Activated T-helper 1 cell treated with anti-CD3 and anti-CD28 coated beads, Interleukin-12 subunit alpha, Interleukin-12 subunit beta, Interleukin-2, Interleukin-4 antibody, amounts not matched to agents 30 ng/mL and 10 ng/mL and 1 ng/mL, durations not matched to agents 14 hours and 24 hours and 36 hours (primary cell): ENCODE data around the gene HSPB6. TPM values are rescaled to one million over a fixed set of nuclear protein-coding genes. Genes with fewer than 3 reads are reported as not detected.
A peak's percentile ranks its signal among the peaks of the same experiment; 100 is the strongest.

Source experiments
- DNase-seq: peaks from one replicate; pipeline ENCODE4 v3.0.0; 2021; ENCODE audit warnings: low spot score
- H3K27ac Mint-ChIP-seq: one replicate; pipeline ENCODE4 v1.8.0; 2021; ENCODE audit warnings: mild to moderate bottlenecking, mixed read lengths
- H3K27me3 Mint-ChIP-seq: one replicate; pipeline ENCODE4 v1.8.0; 2022; ENCODE audit warnings: mild to moderate bottlenecking, moderate library complexity, mixed read lengths; ENCODE audit not compliant: insufficient read depth
- H3K36me3 Mint-ChIP-seq: one replicate; pipeline ENCODE4 v1.8.0; 2021; ENCODE audit warnings: low read depth, mixed read lengths
- H3K4me1 Mint-ChIP-seq: one replicate; pipeline ENCODE4 v1.8.0; 2021; ENCODE audit warnings: low read depth, mixed read lengths
- H3K4me3 Mint-ChIP-seq: one replicate; pipeline ENCODE4 v1.8.0; 2021; ENCODE audit warnings: mild to moderate bottlenecking, moderate library complexity, mixed read lengths
- H3K9me3 Mint-ChIP-seq: one replicate; pipeline ENCODE4 v1.8.0; 2021; ENCODE audit warnings: mixed read lengths
- intact Hi-C: fragments of 100-400 bp; cut with micrococcal nuclease; formaldehyde crosslinking; loops from one replicate; pipeline ENCODE4 v1.15.1; 2024
- total RNA-seq: library from RNA; stranded (reverse); gene quantifications from 2 replicates; pipeline ENCODE4 v1.2.3, GENCODE V29; 2022

HSPB6 gene
- total RNA-seq, 1 donor from 2014 or later = not detected

- H3K9me3 Mint-ChIP-seq = no peaks in the 10 kb centered on the region
- no peak for DNase-seq
- H3K36me3 Mint-ChIP-seq = peaks cover 65% of the 10 kb centered on the region
- no peak overlapping the region for H3K27ac Mint-ChIP-seq
- peaks cover 15% of the 10 kb centered on the region for H3K4me1 Mint-ChIP-seq
- H3K27me3 Mint-ChIP-seq = no peaks in the 10 kb centered on the region
- H3K4me3 Mint-ChIP-seq = no peak overlapping the region
- intact Hi-C loops = no loop called here
These were observed 33.2 kb downstream of the HSPB6 start for GRCh38 chr19:35723671-35724070.

- Mint-ChIP-seq H3K36me3 (peaks cover 58% of the 10 kb centered on the region), H3K27ac (no peak overlapping the region), H3K27me3 (no peaks in the 10 kb centered on the region), H3K9me3 (no peaks in the 10 kb centered on the region), H3K4me1 (peaks cover 16% of the 10 kb centered on the region), H3K4me3 (no peak overlapping the region)
- intact Hi-C loops = no loop called here
- no peak for DNase-seq
These were observed 33.9 kb downstream of the HSPB6 start for GRCh38 chr19:35722897-35723296.

DNA sequence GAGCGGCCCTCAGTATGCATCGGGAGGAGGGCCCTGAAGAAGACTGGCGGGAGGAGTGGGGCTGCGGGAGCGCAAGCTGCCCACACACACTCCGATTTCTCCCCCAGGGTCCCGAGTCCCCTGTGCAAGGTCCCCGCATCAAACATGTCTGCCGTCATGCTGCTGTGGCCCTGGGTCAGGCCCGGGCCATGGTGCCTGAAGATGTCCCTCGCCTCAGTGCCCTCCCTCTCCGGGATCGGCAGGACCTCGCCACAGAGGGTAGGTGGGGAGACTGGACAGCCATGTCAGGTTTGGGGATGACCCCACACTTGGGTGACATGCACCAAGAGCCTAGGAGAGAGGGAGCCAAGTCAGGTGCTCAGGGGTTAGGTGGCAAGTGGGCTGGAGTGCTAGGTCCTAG is 34.4 kb downstream of the HSPB6 start:
- H3K4me1 Mint-ChIP-seq = peaks cover 16% of the 10 kb centered on the region
- peaks cover 57% of the 10 kb centered on the region for H3K36me3 Mint-ChIP-seq
- no peak overlapping the region for H3K4me3 Mint-ChIP-seq
- no peaks in the 10 kb centered on the region for H3K9me3 Mint-ChIP-seq
- intact Hi-C loops = no loop called here
- H3K27me3 Mint-ChIP-seq = no peaks in the 10 kb centered on the region
- no peak overlapping the region for H3K27ac Mint-ChIP-seq
- DNase-seq = no peak

DNA sequence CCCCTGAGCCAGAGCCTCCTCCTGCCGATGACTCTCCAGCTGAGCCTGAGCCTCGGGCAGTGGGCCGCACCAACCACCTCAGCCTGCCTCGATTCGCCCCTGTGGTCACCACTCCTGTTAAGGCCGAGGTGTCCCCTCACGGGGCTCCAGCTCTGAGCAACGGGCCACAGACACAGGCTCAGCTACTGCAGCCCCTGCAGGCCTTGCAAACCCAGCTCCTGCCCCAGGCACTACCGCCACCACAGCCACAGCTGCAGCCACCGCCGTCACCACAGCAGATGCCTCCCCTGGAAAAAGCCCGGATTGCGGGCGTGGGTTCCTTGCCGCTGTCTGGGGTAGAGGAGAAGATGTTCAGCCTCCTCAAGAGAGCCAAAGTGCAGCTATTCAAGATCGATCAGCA is 35.5 kb downstream of the HSPB6 start:
- Mint-ChIP-seq H3K9me3 (no peaks in the 10 kb centered on the region), H3K36me3 (peaks cover 55% of the 10 kb centered on the region), H3K4me3 (no peak overlapping the region), H3K4me1 (peaks cover 20% of the 10 kb centered on the region), H3K27ac (no peak overlapping the region), H3K27me3 (no peaks in the 10 kb centered on the region)
- intact Hi-C loops = no loop called here
- DNase-seq = no peak

DNA sequence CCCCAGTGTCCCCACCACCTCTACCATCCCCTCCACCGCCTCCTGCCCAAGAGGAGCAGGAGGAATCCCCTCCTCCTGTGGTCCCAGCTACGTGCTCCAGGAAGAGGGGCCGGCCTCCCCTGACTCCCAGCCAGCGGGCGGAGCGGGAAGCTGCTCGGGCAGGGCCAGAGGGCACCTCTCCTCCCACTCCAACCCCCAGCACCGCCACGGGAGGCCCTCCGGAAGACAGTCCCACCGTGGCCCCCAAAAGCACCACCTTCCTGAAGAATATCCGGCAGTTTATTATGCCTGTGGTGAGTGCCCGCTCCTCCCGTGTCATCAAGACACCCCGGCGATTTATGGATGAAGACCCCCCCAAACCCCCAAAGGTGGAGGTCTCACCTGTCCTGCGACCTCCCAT is 36.2 kb downstream of the HSPB6 start:
- no peak for DNase-seq
- no peak overlapping the region for H3K4me3 Mint-ChIP-seq
- H3K36me3 Mint-ChIP-seq = peaks cover 51% of the 10 kb centered on the region
- no peaks in the 10 kb centered on the region for H3K27me3 Mint-ChIP-seq
- intact Hi-C loops = no loop called here
- H3K9me3 Mint-ChIP-seq = no peaks in the 10 kb centered on the region
- peak overlapping the region; percentile 29 for H3K27ac Mint-ChIP-seq
- H3K4me1 Mint-ChIP-seq = peaks cover 22% of the 10 kb centered on the region

DNA sequence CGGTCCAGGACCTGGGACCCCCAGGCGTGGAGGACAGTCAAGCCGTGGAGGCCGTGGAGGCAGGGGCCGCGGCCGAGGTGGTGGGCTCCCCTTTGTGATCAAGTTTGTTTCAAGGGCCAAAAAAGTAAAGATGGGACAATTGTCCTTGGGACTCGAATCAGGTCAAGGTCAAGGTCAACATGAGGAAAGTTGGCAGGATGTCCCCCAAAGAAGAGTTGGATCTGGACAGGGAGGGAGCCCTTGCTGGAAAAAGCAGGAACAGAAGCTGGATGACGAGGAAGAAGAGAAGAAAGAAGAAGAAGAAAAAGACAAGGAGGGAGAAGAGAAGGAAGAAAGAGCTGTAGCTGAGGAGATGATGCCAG is 36.7 kb downstream of the HSPB6 start:
- H3K4me3 Mint-ChIP-seq = peak overlapping the region; percentile 28
- no peaks in the 10 kb centered on the region for H3K27me3 Mint-ChIP-seq
- no peaks in the 10 kb centered on the region for H3K9me3 Mint-ChIP-seq
- peak overlapping the region; percentile 21 for H3K27ac Mint-ChIP-seq
- DNase-seq = no peak
- intact Hi-C loops = no loop called here
- peaks cover 22% of the 10 kb centered on the region for H3K4me1 Mint-ChIP-seq
- H3K36me3 Mint-ChIP-seq = peaks cover 47% of the 10 kb centered on the region

DNA sequence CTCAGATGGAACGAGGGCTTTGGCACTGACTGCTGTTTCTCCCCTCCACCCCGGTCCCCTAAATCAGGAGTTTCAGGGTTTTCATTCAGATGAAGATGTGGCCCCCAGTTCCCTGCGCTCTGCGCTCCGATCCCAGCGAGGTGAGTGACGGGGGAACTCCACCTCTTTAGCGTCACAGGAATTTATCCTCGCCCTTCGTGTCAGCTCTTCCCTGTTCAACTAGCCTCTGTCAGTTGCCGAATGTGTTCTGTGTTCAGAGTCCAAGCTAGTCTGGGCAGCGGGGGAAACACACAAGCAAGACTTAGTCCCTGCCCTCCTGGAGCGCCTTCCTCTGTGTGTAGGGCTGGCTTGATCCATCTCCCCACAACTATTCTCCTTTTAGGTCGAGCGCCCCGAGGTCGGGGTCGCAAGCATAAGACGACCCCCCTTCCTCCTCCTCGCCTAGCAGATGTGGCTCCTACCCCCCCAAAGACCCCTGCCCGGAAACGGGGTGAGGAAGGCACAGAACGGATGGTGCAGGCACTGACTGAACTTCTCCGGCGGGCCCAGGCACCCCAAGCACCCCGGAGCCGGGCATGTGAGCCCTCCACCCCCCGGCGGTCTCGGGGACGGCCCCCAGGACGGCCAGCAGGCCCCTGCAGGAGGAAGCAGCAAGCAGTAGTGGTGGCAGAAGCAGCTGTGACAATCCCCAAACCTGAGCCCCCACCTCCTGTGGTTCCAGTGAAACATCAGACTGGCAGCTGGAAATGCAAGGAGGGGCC is 37.2 kb downstream of the HSPB6 start:
- peaks cover 26% of the 10 kb centered on the region for H3K4me1 Mint-ChIP-seq
- intact Hi-C loops = loop anchor here (5.0 kb wide), 2 partner anchors 172 to 293 kb away; partner anchors contain the start of genes ALKBH6 and TMEM147

GRCh38 chr19:35718345-35719041 is 38.3 kb downstream of the HSPB6 start:
- Mint-ChIP-seq H3K4me3 (peak overlapping the region; percentile 95), H3K27me3 (no peaks in the 10 kb centered on the region), H3K36me3 (peaks cover 49% of the 10 kb centered on the region), H3K4me1 (peaks cover 37% of the 10 kb centered on the region), H3K9me3 (no peaks in the 10 kb centered on the region), H3K27ac (peak overlapping the region; percentile 93)
- intact Hi-C loops = loop anchor here (5.0 kb wide), 2 partner anchors 171 to 294 kb away; partner anchors contain the start of genes ALKBH6 and TMEM147
- peak; percentile 47 for DNase-seq

More for the DNA sequence above, 37.2 kb downstream of the HSPB6 start:
- Mint-ChIP-seq H3K9me3 (no peaks in the 10 kb centered on the region), H3K27ac (peak overlapping the region; percentile 93), H3K4me3 (peak overlapping the region; percentile 95), H3K36me3 (peaks cover 46% of the 10 kb centered on the region), H3K27me3 (no peaks in the 10 kb centered on the region)
- DNase-seq = no peak

GRCh38 chr19:35717665-35718344 is 39.0 kb downstream of the HSPB6 start, which contains the start of gene KMT2B:
KMT2B (plus strand) TSS chr19:35718003; CDS start chr19:35718019, 16 bp downstream.
- intact Hi-C loops = loop anchor here (1.0 to 5.0 kb wide), 15 partner anchors 16 to 397 kb away; partner anchors contain the start of genes ALKBH6, ARHGAP33, COX6B1 and NFKBID
- H3K4me3 Mint-ChIP-seq = peak within 1 kb of the TSS; percentile 99
- no peaks in the 10 kb centered on the region for H3K27me3 Mint-ChIP-seq
- peak within 1 kb of the TSS; percentile 98 for H3K27ac Mint-ChIP-seq
- H3K36me3 Mint-ChIP-seq = peaks cover 47% of the 10 kb centered on the region
- no peak for DNase-seq
- H3K4me1 Mint-ChIP-seq = peaks cover 42% of the 10 kb centered on the region
- no peaks in the 10 kb centered on the region for H3K9me3 Mint-ChIP-seq

GRCh38 chr19:35716801-35717664 is 39.8 kb downstream of the HSPB6 start:
- H3K27me3 Mint-ChIP-seq = no peaks in the 10 kb centered on the region
- peaks cover 40% of the 10 kb centered on the region for H3K36me3 Mint-ChIP-seq
- intact Hi-C loops = loop anchor here (1.0 to 5.0 kb wide), 15 partner anchors 15 to 398 kb away; partner anchors contain the start of genes ALKBH6, ARHGAP33, COX6B1 and NFKBID
- peak; percentile 97 for DNase-seq
- H3K4me3 Mint-ChIP-seq = peak overlapping the region; percentile 99
- H3K4me1 Mint-ChIP-seq = peaks cover 50% of the 10 kb centered on the region
- H3K27ac Mint-ChIP-seq = peak overlapping the region; percentile 98
- no peaks in the 10 kb centered on the region for H3K9me3 Mint-ChIP-seq

DNA sequence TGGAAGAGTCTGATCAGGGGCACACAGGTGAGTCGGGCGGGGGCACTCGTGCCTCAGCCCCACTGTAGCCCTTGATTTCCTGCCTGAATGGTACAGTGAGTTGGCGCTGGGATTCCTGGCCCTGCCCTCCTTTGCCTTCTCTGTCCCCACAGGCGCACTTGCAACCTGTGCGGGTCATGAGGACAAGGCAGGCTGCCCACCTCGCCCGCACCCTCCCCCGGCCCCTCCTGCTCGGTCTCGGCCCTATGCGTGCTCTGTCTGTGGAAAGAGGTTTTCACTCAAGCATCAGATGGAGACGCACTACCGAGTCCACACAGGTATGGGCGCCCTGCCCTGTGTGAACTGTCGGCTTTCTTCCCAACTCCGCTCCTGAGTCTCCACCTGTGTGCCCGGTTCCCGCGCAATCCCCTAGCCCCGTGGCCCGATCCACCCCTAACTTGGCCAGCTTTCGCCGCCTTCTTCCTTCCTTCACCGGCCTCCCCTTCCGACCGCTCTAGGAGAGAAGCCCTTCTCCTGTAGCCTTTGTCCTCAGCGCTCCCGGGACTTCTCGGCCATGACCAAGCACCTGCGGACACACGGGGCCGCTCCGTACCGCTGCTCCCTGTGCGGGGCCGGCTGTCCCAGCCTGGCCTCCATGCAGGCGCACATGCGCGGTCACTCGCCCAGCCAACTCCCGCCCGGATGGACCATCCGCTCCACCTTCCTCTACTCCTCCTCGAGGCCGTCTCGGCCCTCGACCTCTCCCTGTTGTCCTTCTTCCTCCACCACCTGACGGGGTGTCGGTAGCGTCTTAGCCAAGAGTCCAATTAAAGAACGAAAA is 40.6 kb downstream of the HSPB6 start:
- no peaks in the 10 kb centered on the region for H3K27me3 Mint-ChIP-seq
- H3K36me3 Mint-ChIP-seq = peaks cover 33% of the 10 kb centered on the region
- H3K9me3 Mint-ChIP-seq = no peaks in the 10 kb centered on the region
- peak overlapping the region; percentile 98 for H3K27ac Mint-ChIP-seq
- no peak for DNase-seq
- H3K4me1 Mint-ChIP-seq = peaks cover 56% of the 10 kb centered on the region
- H3K4me3 Mint-ChIP-seq = peak overlapping the region; percentile 99
- intact Hi-C loops = loop anchor here (2.0 to 5.0 kb wide), 3 partner anchors 169 to 399 kb away; partner anchors contain the start of genes ALKBH6, POLR2I, TBCB and TMEM147
